Liver (tissue), 3 donors: ENCODE measurements around the gene MT1A.

Experiments used
- EGR1 ChIP-seq, 2 donors: IDR thresholded peaks; 2 replicates each; pipeline ENCODE4 v1.6.1; 2016 to 2018; ENCODE audit warnings: antibody characterized with exemption in 2 of 2, low read depth in 2 of 2
- FOXA1 ChIP-seq: IDR thresholded peaks from 2 replicates; pipeline ENCODE4 v1.6.1; 2016; ENCODE audit warnings: antibody characterized with exemption
- SP1 ChIP-seq: IDR thresholded peaks from 2 replicates; pipeline ENCODE4 v1.6.1; 2018; ENCODE audit warnings: antibody characterized with exemption, mild to moderate bottlenecking
- TF ChIP-seq, protein P1 (sequence below): fragments of 150-350 bp; IDR thresholded peaks from 2 replicates; pipeline ENCODE4 v1.5.1; 2017; ENCODE audit warnings: improper control_type of control experiment, low read depth, low read length; ENCODE audit not compliant: missing input control
- TF ChIP-seq, protein P2 (sequence below): IDR thresholded peaks from 2 replicates; pipeline ENCODE4 v1.6.1; 2016; ENCODE audit warnings: antibody characterized with exemption
- TF ChIP-seq, protein P3 (sequence below): IDR thresholded peaks from 2 replicates; pipeline ENCODE4 v1.6.1; 2016; ENCODE audit warnings: antibody characterized with exemption
- donor health status: healthy.
- donor health status: healthy.

DNA sequence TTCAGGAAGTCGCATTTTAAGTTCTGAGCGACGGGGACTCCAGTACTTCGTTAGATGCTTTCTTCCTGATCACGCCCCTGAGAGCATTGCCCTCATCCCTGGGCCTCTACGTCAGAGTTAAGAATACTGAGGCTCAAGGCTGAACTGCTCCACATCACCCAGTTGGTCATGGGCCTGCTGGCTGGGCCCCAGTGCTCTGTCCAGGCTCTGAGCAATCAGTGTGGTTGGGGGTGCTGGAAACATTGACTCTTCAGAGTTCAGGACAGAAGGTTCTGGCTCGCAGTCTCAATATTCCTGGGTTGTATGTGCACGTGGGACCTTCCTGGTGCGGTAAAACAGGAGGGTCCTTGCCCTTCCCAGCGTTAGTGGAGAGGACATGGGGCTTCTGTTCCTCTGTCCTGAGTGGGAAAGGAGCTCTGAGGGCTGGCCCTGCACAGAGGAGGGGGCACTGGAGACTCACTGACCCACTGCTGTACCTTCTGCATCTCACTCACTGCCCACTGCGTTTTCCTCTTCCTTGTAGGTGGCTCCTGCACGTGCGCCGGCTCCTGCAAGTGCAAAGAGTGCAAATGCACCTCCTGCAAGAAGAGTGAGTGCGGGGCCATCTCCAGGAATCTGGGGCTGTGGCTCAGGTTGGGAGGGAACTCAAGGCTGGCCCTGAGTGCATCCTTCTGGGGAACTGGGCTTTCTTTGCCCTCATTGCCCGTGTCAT, 12.4 kb upstream of the MT1A start:
- TF ChIP-seq, protein P1, sequence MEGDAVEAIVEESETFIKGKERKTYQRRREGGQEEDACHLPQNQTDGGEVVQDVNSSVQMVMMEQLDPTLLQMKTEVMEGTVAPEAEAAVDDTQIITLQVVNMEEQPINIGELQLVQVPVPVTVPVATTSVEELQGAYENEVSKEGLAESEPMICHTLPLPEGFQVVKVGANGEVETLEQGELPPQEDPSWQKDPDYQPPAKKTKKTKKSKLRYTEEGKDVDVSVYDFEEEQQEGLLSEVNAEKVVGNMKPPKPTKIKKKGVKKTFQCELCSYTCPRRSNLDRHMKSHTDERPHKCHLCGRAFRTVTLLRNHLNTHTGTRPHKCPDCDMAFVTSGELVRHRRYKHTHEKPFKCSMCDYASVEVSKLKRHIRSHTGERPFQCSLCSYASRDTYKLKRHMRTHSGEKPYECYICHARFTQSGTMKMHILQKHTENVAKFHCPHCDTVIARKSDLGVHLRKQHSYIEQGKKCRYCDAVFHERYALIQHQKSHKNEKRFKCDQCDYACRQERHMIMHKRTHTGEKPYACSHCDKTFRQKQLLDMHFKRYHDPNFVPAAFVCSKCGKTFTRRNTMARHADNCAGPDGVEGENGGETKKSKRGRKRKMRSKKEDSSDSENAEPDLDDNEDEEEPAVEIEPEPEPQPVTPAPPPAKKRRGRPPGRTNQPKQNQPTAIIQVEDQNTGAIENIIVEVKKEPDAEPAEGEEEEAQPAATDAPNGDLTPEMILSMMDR, result no peak
- TF ChIP-seq FOXA1, result no peak
- TF ChIP-seq, protein P2, sequence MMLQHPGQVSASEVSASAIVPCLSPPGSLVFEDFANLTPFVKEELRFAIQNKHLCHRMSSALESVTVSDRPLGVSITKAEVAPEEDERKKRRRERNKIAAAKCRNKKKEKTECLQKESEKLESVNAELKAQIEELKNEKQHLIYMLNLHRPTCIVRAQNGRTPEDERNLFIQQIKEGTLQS, result no peak
- TF ChIP-seq, protein P3, sequence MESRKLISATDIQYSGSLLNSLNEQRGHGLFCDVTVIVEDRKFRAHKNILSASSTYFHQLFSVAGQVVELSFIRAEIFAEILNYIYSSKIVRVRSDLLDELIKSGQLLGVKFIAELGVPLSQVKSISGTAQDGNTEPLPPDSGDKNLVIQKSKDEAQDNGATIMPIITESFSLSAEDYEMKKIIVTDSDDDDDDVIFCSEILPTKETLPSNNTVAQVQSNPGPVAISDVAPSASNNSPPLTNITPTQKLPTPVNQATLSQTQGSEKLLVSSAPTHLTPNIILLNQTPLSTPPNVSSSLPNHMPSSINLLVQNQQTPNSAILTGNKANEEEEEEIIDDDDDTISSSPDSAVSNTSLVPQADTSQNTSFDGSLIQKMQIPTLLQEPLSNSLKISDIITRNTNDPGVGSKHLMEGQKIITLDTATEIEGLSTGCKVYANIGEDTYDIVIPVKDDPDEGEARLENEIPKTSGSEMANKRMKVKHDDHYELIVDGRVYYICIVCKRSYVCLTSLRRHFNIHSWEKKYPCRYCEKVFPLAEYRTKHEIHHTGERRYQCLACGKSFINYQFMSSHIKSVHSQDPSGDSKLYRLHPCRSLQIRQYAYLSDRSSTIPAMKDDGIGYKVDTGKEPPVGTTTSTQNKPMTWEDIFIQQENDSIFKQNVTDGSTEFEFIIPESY, result peak; percentile 23
- peak in 1 of 2 donors; percentile 9 for TF ChIP-seq EGR1 (IDR thresholded peaks at IDR 0.05; ENCODE audit: low read depth in 2 of 2)
- no peak for TF ChIP-seq SP1
